WERI-Rb-1 (cell line): Measurements from ENCODE around the gene TACR2.

Experiments
- DNase-seq: peaks from one replicate; pipeline ENCODE4 v3.0.0-alpha.2; 2020
- H3K27ac ChIP-seq: fragments of 250-450 bp; sonication (Bioruptor Pico); 2 replicates; pipeline ENCODE4 v1.5.1; 2020; ENCODE audit warnings: mild to moderate bottlenecking, moderate library complexity
- H3K27me3 ChIP-seq: fragments of 250-450 bp; sonication (Bioruptor Pico); 2 replicates; pipeline ENCODE4 v1.5.1; 2021; ENCODE audit warnings: mild to moderate bottlenecking, low read depth, moderate library complexity; ENCODE audit not compliant: insufficient read depth, severe bottlenecking
- H3K36me3 ChIP-seq: fragments of 250-450 bp; sonication (Bioruptor Pico); 2 replicates; pipeline ENCODE4 v1.5.1; 2020; ENCODE audit warnings: mild to moderate bottlenecking, moderate library complexity
- H3K4me3 ChIP-seq: 2 replicates; pipeline ENCODE4 v1.5.1; 2011; ENCODE audit warnings: low read depth, mild to moderate bottlenecking, control low read depth, low read length
- H3K9me3 ChIP-seq: fragments of 250-450 bp; sonication (Bioruptor Pico); 2 replicates; pipeline ENCODE4 v1.5.1; 2021; ENCODE audit warnings: mild to moderate bottlenecking, moderate library complexity; ENCODE audit not compliant: severe bottlenecking
- TF ChIP-seq, protein P1 (sequence below): IDR thresholded peaks from 2 replicates; pipeline ENCODE4 v1.5.1; 2011; ENCODE audit warnings: low read depth, mild to moderate bottlenecking, control low read depth, inconsistent platforms, low read length

TACR2 gene

DNA sequence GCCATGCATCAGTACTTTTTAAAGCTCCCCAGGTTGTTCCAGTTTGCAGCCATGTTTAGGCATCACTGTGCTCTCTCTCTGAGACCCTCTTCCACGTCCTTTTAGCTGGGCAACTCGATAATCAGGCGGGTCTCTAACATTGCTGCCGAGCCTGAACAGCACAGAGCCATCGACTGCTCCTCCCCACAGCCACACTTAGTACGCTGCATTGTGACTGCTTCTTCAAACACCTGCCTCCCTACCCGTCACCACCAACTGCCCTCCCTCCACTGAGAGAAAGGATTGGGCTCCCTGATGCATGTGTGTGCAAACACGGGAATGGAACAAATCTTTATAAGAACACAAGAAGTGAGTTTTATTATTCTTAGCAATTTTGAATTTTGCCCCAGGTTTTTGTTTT, 11.4 kb upstream of the TACR2 start:
- TF ChIP-seq, protein P1, sequence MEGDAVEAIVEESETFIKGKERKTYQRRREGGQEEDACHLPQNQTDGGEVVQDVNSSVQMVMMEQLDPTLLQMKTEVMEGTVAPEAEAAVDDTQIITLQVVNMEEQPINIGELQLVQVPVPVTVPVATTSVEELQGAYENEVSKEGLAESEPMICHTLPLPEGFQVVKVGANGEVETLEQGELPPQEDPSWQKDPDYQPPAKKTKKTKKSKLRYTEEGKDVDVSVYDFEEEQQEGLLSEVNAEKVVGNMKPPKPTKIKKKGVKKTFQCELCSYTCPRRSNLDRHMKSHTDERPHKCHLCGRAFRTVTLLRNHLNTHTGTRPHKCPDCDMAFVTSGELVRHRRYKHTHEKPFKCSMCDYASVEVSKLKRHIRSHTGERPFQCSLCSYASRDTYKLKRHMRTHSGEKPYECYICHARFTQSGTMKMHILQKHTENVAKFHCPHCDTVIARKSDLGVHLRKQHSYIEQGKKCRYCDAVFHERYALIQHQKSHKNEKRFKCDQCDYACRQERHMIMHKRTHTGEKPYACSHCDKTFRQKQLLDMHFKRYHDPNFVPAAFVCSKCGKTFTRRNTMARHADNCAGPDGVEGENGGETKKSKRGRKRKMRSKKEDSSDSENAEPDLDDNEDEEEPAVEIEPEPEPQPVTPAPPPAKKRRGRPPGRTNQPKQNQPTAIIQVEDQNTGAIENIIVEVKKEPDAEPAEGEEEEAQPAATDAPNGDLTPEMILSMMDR = no peak
- no peak overlapping the region for H3K27ac ChIP-seq
- H3K9me3 ChIP-seq = no peaks in the 10 kb centered on the region
- no peaks in the 10 kb centered on the region for H3K36me3 ChIP-seq
- no peaks in the 10 kb centered on the region for H3K27me3 ChIP-seq
- H3K4me3 ChIP-seq = no peak overlapping the region
- DNase-seq = no peak

DNA sequence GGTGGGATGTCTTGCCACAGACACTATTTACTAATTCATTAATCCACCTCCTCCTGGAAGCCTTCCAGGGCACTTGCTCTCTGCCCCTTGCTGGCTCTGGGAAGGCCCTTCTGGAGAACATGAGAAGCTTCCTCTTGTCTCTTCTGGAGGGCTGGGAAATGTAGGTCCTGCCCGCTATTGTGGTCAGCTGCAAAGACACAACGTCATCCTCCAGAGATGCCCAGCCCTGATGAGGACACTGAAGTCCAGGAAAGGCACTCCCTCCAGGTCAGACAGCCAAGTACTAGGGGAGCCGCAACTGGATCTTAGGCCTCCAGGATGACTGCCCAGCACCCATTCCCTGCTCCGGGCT, 9.6 kb upstream of the TACR2 start:
- DNase-seq = no peak
- Histone ChIP-seq H3K27ac (no peak overlapping the region), H3K36me3 (no peaks in the 10 kb centered on the region), H3K9me3 (no peaks in the 10 kb centered on the region), H3K27me3 (no peaks in the 10 kb centered on the region), H3K4me3 (no peak overlapping the region)
- TF ChIP-seq, protein P1 = no peak

DNA sequence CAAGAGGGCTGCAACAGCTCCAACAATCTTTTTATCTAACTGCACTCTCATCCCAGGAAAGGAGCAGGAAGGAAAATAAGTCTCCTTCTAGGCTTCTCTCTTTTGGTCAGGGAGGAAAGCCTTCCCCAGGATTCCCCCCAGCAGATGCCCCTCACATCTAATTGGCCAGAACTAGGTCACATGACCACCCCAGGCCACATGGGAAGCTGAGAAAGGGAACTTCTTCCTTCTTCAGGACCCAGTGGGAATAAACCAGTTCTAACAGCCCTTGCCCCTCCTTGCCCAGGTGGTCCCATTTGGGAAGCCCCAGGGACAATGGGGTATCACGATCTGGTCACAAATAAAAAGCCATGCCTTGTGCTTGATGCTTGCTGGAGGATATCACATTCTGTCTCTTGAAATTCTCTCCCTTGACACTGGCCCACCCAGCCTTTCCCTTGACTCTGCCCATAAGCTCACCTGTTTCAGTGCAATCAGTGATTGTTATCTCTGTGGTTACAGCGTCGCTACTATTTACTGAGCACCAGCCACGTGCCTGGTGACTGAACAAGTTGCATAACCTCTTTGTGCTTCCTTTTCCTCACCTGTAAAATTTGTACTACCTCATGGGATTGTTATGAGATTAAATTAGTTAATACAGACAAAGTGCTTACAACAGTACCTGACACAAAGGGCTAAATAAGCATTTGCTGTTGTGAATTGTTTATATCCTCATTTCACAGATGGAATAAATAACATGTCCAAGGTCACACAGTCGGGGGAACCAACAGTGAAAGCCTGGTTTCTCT, 9.0 kb upstream of the TACR2 start:
- Histone ChIP-seq H3K27me3 (no peaks in the 10 kb centered on the region), H3K9me3 (no peaks in the 10 kb centered on the region), H3K4me3 (no peak overlapping the region), H3K27ac (no peak overlapping the region), H3K36me3 (no peaks in the 10 kb centered on the region)
- no peak for DNase-seq
- TF ChIP-seq, protein P1 = no peak

DNA sequence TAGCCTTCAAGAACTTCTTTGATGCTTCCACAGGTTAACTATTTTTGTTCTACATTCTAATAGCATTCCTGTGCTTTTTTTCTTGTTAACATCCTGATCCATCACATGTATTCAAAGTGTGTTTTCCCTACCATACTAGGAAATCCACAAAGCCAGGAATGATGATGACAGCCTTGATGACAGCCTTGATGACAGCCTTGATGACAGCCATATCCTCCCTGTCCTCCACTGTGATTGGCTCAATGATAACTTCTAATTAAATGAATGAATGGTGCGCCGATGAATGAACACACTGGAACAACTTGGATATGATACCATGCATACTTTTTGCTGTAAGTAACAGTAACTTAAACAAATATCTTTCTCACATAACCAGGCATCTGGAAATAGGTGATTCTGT, 8.3 kb upstream of the TACR2 start:
- no peak overlapping the region for H3K27ac ChIP-seq
- H3K4me3 ChIP-seq = no peak overlapping the region

DNA sequence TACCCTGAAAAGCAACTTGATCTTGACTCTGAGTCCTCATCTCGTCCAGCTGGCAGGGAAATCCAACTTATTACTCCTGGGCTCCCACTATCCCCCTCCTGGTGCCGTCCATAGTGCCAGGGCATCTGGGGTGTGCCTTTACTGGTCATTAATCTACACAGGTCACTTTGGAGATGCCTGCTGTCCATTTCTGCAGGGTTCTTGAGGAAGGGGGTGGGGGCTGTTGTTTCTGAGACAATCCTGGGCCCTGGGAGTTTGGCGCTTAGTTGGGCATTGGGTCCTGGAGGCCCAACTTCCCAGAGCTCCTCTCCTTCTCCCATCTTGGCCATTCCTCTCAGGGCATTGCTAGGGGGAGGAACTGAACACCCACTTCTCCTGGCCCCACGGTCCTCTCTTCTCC, 6.0 kb upstream of the TACR2 start:
- H3K27me3 ChIP-seq = no peaks in the 10 kb centered on the region
- H3K36me3 ChIP-seq = no peaks in the 10 kb centered on the region

More for the DNA sequence above, 8.3 kb upstream of the TACR2 start:
- TF ChIP-seq, protein P1 = no peak
- no peaks in the 10 kb centered on the region for H3K9me3 ChIP-seq
- DNase-seq = no peak
- H3K36me3 ChIP-seq = no peaks in the 10 kb centered on the region
- no peaks in the 10 kb centered on the region for H3K27me3 ChIP-seq

More for the DNA sequence above, 6.0 kb upstream of the TACR2 start:
- Histone ChIP-seq H3K9me3 (no peaks in the 10 kb centered on the region), H3K4me3 (no peak overlapping the region), H3K27ac (no peak overlapping the region)
- no peak for DNase-seq
- TF ChIP-seq, protein P1 = no peak
